ENCODE data around the gene ERVH48-1. TPM values are rescaled to one million over a fixed set of nuclear protein-coding genes. Genes with fewer than 3 reads are reported as not detected.
A peak's percentile ranks its signal among the peaks of the same experiment; 100 is the strongest.
"Not testable (repeated sequence)": the region's sequence is repeated elsewhere in the genome, so short reads cannot be mapped to it uniquely, and the experiment has no call there.

Gene ERVH48-1
- total RNA-seq, 3 donors from 2014 or later, result not detected

DNA sequence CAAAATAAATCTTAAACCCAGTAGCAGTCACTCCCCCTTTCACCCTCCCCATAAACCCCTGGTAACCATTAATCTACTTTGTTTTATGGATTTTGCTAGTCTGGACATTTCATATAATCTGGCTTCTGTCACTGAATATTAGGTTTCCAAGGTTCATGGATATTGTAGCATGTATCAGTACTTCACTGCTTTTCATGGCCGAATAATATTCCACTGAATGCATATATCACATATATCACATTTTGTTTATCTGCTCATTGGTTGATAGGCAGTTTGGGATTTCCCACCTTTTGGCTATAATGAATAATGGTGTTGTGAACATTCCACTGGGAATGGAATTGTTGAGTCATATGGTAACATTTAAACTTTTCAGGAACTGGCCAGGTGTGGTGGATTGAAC lies 41.5 kb downstream of the ERVH48-1 start:
- H3K4me1 ChIP-seq (ENCODE audit: low read depth), result no peaks in the 10 kb centered on the region
- intact Hi-C loops (cut with DNase I, micrococcal nuclease), result no loop called here
- no peaks in the 10 kb centered on the region for H3K36me3 ChIP-seq (ENCODE audit: low read depth)
- TF ChIP-seq, protein P1, sequence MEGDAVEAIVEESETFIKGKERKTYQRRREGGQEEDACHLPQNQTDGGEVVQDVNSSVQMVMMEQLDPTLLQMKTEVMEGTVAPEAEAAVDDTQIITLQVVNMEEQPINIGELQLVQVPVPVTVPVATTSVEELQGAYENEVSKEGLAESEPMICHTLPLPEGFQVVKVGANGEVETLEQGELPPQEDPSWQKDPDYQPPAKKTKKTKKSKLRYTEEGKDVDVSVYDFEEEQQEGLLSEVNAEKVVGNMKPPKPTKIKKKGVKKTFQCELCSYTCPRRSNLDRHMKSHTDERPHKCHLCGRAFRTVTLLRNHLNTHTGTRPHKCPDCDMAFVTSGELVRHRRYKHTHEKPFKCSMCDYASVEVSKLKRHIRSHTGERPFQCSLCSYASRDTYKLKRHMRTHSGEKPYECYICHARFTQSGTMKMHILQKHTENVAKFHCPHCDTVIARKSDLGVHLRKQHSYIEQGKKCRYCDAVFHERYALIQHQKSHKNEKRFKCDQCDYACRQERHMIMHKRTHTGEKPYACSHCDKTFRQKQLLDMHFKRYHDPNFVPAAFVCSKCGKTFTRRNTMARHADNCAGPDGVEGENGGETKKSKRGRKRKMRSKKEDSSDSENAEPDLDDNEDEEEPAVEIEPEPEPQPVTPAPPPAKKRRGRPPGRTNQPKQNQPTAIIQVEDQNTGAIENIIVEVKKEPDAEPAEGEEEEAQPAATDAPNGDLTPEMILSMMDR (IDR thresholded peaks at IDR 0.05), result no peak
- no peaks in the 10 kb centered on the region for H3K9me3 ChIP-seq
- H3K4me3 ChIP-seq, result no peak overlapping the region
- no peak for DNase-seq
- no peak for ATAC-seq

DNA sequence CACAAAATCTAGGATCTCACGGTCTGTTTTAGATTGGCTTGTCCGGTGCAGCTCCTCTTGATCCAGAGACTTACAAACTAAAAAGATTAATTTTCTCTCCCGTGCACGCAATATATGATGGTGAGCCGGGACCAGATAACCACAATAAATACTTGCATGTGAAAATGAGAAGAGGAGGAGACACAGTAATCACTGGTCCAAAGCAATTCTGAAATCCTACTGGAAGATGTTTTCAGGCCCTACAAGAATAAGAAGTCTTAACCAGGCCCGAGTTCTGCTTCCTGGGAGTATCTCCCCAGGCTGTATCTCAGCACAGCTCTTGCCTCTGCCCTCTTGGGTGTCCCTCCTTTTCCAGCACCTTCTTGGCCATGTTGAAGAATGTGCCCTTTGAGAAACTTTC lies 45.1 kb downstream of the ERVH48-1 start:
- DNase-seq, result no peak
- Histone ChIP-seq H3K4me3 (no peak overlapping the region), H3K36me3 (ENCODE audit: low read depth) (no peaks in the 10 kb centered on the region), H3K4me1 (ENCODE audit: low read depth) (peaks cover 14% of the 10 kb centered on the region), H3K9me3 (no peaks in the 10 kb centered on the region)
- intact Hi-C loops (cut with DNase I, micrococcal nuclease), result no loop called here
- TF ChIP-seq, protein P1 (IDR thresholded peaks at IDR 0.05), result no peak
- ATAC-seq, result no peak

DNA sequence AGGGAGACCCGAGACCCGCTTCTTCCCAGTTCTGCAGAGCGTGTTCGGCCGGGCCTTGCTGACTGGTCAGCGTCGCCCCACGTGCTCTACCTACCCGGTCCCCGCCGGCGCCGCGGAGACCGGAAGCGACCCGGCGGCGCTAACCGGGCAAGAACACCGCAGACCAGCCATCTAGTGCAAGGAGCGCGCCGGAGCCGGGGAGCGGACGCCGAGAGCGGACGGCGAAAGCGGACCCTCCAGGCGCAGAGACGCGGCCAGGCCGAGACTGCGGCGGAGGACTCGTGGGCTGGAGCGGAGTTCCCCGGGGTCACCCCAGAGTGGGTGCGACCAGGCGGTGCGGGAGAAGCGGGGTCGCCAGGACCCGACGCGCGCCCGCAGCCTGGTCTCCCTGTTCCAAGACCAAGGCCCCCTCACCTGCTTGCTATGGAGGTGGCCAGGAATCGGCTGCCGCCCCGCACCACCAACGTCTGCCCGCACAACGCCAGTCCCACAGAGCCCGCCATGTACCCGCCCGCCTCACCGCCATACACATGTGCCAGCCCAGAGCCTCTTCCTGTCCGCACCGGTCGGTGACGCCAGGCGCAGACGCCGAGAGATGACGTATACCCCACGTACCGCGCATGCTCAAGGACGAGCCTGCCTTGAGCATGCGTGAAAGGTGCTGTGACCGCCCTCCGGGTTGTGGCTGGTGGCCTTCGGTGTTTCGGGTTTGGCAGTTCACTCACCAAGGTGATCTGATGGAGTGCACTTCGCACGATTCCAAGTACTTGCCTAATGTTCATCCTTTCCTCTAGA lies 46.2 kb downstream of the ERVH48-1 start, which contains the start of gene WDR4:
Gene WDR4, minus strand, starts transcription at position 547 of the 795 bp plus-strand sequence. Its CDS starts 44 bp downstream, at position 503.
- DNase-seq (peak; percentile 98 to 99 (median 98)), ATAC-seq (peak; percentile 98)
- TF ChIP-seq, protein P1 (IDR thresholded peaks at IDR 0.05), result no peak

DNA sequence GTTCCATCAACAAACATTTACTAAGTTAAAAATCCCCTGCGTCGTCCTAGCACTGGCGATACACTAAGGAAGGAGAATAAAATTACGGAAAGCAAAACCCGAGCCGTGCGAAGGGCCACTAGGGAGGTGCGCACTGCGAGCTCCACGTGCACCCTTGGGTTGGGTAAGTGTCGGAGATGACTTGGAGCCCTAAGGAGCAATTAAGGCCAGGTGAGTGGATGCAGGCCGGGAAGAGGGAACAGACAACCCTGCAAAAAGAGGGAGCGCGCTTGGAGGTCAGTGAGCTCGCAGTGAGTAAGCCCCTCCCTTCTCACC lies 46.8 kb downstream of the ERVH48-1 start:
- DNase-seq (no peak), ATAC-seq (peak; percentile 56)
- Histone ChIP-seq H3K4me3 (peak overlapping the region; percentile 91), H3K36me3 (ENCODE audit: low read depth) (no peaks in the 10 kb centered on the region), H3K4me1 (ENCODE audit: low read depth) (peaks cover 14% of the 10 kb centered on the region), H3K9me3 (no peaks in the 10 kb centered on the region)
- intact Hi-C loops (cut with DNase I, micrococcal nuclease), result no loop called here
- TF ChIP-seq, protein P1 (IDR thresholded peaks at IDR 0.05), result no peak

More for the DNA sequence above, 46.2 kb downstream of the ERVH48-1 start, which contains the start of gene WDR4:
- no peaks in the 10 kb centered on the region for H3K9me3 ChIP-seq
- no peaks in the 10 kb centered on the region for H3K36me3 ChIP-seq (ENCODE audit: low read depth)
- intact Hi-C loops (cut with DNase I, micrococcal nuclease), result no loop called here
- H3K4me1 ChIP-seq (ENCODE audit: low read depth), result peaks cover 14% of the 10 kb centered on the region
- H3K4me3 ChIP-seq, result peak within 1 kb of the TSS; percentile 91

DNA sequence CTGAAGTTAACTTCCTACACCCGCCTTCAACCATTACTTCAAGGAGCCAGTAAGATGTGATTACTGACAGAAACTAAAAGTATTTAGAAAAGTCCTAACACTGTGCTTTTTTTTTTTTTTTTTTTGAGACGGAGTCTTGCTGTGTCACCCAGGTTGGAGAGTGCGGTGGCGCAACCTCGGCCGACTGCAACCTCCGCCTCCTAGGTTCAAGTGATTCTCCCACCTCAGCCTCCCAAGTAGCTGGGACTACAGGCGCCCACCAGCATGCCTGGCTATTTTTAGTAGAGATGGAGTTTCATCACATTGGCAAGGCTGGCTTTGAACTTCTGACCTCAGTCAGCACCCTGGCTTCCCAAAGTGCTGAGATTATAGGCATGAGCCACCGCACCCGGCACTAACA lies 49.6 kb downstream of the ERVH48-1 start:
- H3K4me1 ChIP-seq (ENCODE audit: low read depth), result peaks cover 14% of the 10 kb centered on the region
- intact Hi-C loops (cut with DNase I, micrococcal nuclease); ATAC-seq; DNase-seq; H3K36me3 ChIP-seq (ENCODE audit: low read depth); H3K9me3 ChIP-seq; H3K4me3 ChIP-seq: not testable (repeated sequence)

DNA sequence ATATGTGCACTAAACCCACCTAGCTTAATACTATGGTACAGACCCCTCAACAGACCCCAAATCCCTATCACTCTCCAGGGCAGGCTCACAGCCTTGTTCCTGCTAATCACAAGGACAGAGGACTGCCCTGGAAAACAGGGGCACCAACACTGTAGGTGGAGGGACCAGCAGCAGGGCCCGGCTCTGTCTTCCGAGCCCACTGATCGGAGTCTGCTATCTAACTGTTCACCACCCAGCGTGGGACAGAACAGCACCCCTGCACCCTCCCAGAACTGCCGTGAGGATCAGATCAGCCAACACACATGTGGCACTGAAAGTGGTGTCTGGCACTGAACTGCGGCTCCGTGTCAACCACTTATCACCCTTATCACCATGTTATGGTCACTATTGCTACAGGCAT lies 52.3 kb downstream of the ERVH48-1 start:
- Histone ChIP-seq H3K36me3 (ENCODE audit: low read depth) (peaks cover 5% of the 10 kb centered on the region), H3K4me3 (no peak overlapping the region), H3K4me1 (ENCODE audit: low read depth) (peaks cover 8% of the 10 kb centered on the region), H3K9me3 (no peaks in the 10 kb centered on the region)
- no peak for ATAC-seq
- DNase-seq, result no peak
- TF ChIP-seq, protein P1 (IDR thresholded peaks at IDR 0.05), result no peak
- intact Hi-C loops (cut with DNase I, micrococcal nuclease), result no loop called here

Data from mucosa of descending colon (tissue), 3 donors.